Activated naive CD4-positive, alpha-beta T cell treated with anti-CD3 and anti-CD28 coated beads, Interleukin-2, amount 10 ng/mL, durations not matched to agents 7 days and 5 days (primary cell): ENCODE data around the gene BAG3.

ENCODE experiments used
- CTCF ChIA-PET: fragments of 350-600 bp; sonication (Branson Sonifier 250); formaldehyde crosslinking; loops from one replicate; lab custom pipeline; 2021; ENCODE audit warnings: antibody characterized with exemption; lab: Charles Lee
- DNase-seq: peaks from one replicate; pipeline ENCODE4 v3.0.0-alpha.2; 2020
- H3K27ac Mint-ChIP-seq: one replicate; pipeline ENCODE4 v1.8.0; 2021; ENCODE audit warnings: mild to moderate bottlenecking, moderate library complexity, mixed read lengths
- H3K27me3 Mint-ChIP-seq: one replicate; pipeline ENCODE4 v1.8.0; 2021; ENCODE audit warnings: mild to moderate bottlenecking, mixed read lengths
- H3K36me3 Mint-ChIP-seq: one replicate; pipeline ENCODE4 v1.8.0; 2021; ENCODE audit warnings: mixed read lengths
- H3K4me1 Mint-ChIP-seq: one replicate; pipeline ENCODE4 v1.8.0; 2021; ENCODE audit warnings: mixed read lengths
- H3K4me3 Mint-ChIP-seq: one replicate; pipeline ENCODE4 v1.8.0; 2021; ENCODE audit warnings: mild to moderate bottlenecking, moderate library complexity, mixed read lengths
- H3K9me3 Mint-ChIP-seq: one replicate; pipeline ENCODE4 v1.8.0; 2021; ENCODE audit warnings: mixed read lengths

BAG3 gene

GRCh38 chr10:119725828-119726675, 74.9 kb downstream of the BAG3 start, which contains the start of gene INPP5F:
TSS of gene INPP5F (plus strand) at chr10:119726050. CDS start at chr10:119726263, 213 bp downstream.
- peaks cover 4% of the 10 kb centered on the region for H3K36me3 Mint-ChIP-seq
- H3K4me3 Mint-ChIP-seq, result peak within 1 kb of the TSS; percentile 87
- DNase-seq, result peak; percentile 100
- peaks cover 49% of the 10 kb centered on the region for H3K4me1 Mint-ChIP-seq
- CTCF ChIA-PET, result interaction anchor here (0.6 to 2.1 kb wide), 13 partner anchors 9 to 640 kb away, joined by 3 to 14 read pairs (median 3); no protein-coding TSS in a partner anchor
- no peaks in the 10 kb centered on the region for H3K27me3 Mint-ChIP-seq
- H3K9me3 Mint-ChIP-seq, result no peaks in the 10 kb centered on the region
- peak within 1 kb of the TSS; percentile 78 for H3K27ac Mint-ChIP-seq

- Mint-ChIP-seq H3K4me1 (peaks cover 49% of the 10 kb centered on the region), H3K36me3 (peaks cover 5% of the 10 kb centered on the region), H3K4me3 (peak overlapping the region; percentile 87), H3K27me3 (no peaks in the 10 kb centered on the region), H3K27ac (peak overlapping the region; percentile 78), H3K9me3 (no peaks in the 10 kb centered on the region)
- no peak for DNase-seq
- CTCF ChIA-PET, result interaction anchor here (0.7 to 2.1 kb wide), 6 partner anchors 9 to 39 kb away, joined by 3 to 14 read pairs (median 4); no protein-coding TSS in a partner anchor
Observed at GRCh38 chr10:119726676-119727261, 75.6 kb downstream of the BAG3 start.
